Stimulated activated CD4-positive, alpha-beta T cell treated with anti-CD3 and anti-CD28 coated beads, Interleukin-4, amount 100 ng/mL, for 4 hours (primary cell): ENCODE measurements around the gene RHEB.
"Not testable (repeated sequence)": the region's sequence is repeated elsewhere in the genome, so short reads cannot be mapped to it uniquely, and the experiment has no call there.

Experiments used
- DNase-seq, 2 experiments: peaks; one replicate each; pipeline ENCODE4 v3.0.0-alpha.2; 2020

The RHEB gene

GRCh38 chr7:151519765-151520418 is at the start of gene RHEB:
TSS of gene RHEB (minus strand) at chr7:151519895. CDS start at chr7:151519511, 384 bp downstream.
- peak; percentile 97 to 99 for DNase-seq

- no peak for DNase-seq
Measured at GRCh38 chr7:151566897-151567320, 47.2 kb upstream of the RHEB start.

- no peak for DNase-seq
Measured at GRCh38 chr7:151565541-151565940, 45.8 kb upstream of the RHEB start.

GRCh38 chr7:151560243-151560642 is 40.5 kb upstream of the RHEB start:
- DNase-seq = no peak

GRCh38 chr7:151559557-151560183 is 40.0 kb upstream of the RHEB start:
- DNase-seq = no peak

GRCh38 chr7:151558575-151558974 is 38.9 kb upstream of the RHEB start:
- no peak for DNase-seq

- DNase-seq = no peak
Measured at GRCh38 chr7:151556592-151556991, 36.9 kb upstream of the RHEB start.

- DNase-seq = no peak
Measured at GRCh38 chr7:151553356-151553755, 33.7 kb upstream of the RHEB start.

- DNase-seq = no peak
Measured at GRCh38 chr7:151552352-151553028, 32.8 kb upstream of the RHEB start.

- no peak for DNase-seq
Measured at GRCh38 chr7:151551820-151552219, 32.1 kb upstream of the RHEB start.

- no peak for DNase-seq
Measured at GRCh38 chr7:151550656-151551286, 31.1 kb upstream of the RHEB start.

- DNase-seq = no peak
Measured at GRCh38 chr7:151549644-151550043, 29.9 kb upstream of the RHEB start.

- DNase-seq = no peak
Measured at GRCh38 chr7:151549083-151549482, 29.4 kb upstream of the RHEB start.

- no peak for DNase-seq
Measured at GRCh38 chr7:151544183-151544582, 24.5 kb upstream of the RHEB start.

GRCh38 chr7:151542606-151543130 is 23.0 kb upstream of the RHEB start:
- DNase-seq = no peak

- DNase-seq = no peak
Measured at GRCh38 chr7:151541709-151542499, 22.2 kb upstream of the RHEB start.

GRCh38 chr7:151540146-151540545 is 20.5 kb upstream of the RHEB start:
- no peak for DNase-seq

GRCh38 chr7:151539088-151539671 is 19.5 kb upstream of the RHEB start:
- no peak for DNase-seq

- DNase-seq = no peak
Measured at GRCh38 chr7:151537818-151538561, 18.3 kb upstream of the RHEB start.

GRCh38 chr7:151536178-151536577 is 16.5 kb upstream of the RHEB start:
- DNase-seq = not testable (repeated sequence)

GRCh38 chr7:151529842-151530241 is 10.1 kb upstream of the RHEB start:
- DNase-seq = no peak
